Spleen (tissue), 7 donors: ENCODE results near the gene MSI2.

Experiments used
- POLR2A ChIP-seq, 3 donors: fragments of 450-650 bp; IDR thresholded peaks; one replicate each; pipeline ENCODE4 v1.5.1; 2017; ENCODE audit warnings: antibody characterized with exemption in 3 of 3, mild to moderate bottlenecking in 1 of 3
- POLR2AphosphoS5 ChIP-seq, 3 donors: sonication (generic); formaldehyde crosslinking; IDR thresholded peaks; one replicate each; pipeline ENCODE4 v1.5.1; 2017; ENCODE audit warnings: antibody characterized with exemption in 3 of 3
- TF ChIP-seq, protein P1 (sequence below), 11 experiments: fragments of 200-600 bp in 7 of 11; fragments of 450-650 bp in 4 of 11; sonication (generic) in 4 of 11; IDR thresholded peaks in 8 of 11; conservative IDR thresholded peaks in 3 of 11; 1 replicate in 7 of 11; 2 replicates in 4 of 11; pipeline versions ENCODE4 v1.4.0 to v1.8.0; 2016 to 2021; ENCODE audit warnings: antibody characterized with exemption in 11 of 11, inconsistent platforms in 4 of 11, mild to moderate bottlenecking in 1 of 11
- donor health status: DM: no; HTN: no; CAD: no; lungs with moderate emphysema.
- donor health status: DM: no; HTN: no; CAD: no.
- donor health status: DM: no; HTN: no; CAD: no.

DNA sequence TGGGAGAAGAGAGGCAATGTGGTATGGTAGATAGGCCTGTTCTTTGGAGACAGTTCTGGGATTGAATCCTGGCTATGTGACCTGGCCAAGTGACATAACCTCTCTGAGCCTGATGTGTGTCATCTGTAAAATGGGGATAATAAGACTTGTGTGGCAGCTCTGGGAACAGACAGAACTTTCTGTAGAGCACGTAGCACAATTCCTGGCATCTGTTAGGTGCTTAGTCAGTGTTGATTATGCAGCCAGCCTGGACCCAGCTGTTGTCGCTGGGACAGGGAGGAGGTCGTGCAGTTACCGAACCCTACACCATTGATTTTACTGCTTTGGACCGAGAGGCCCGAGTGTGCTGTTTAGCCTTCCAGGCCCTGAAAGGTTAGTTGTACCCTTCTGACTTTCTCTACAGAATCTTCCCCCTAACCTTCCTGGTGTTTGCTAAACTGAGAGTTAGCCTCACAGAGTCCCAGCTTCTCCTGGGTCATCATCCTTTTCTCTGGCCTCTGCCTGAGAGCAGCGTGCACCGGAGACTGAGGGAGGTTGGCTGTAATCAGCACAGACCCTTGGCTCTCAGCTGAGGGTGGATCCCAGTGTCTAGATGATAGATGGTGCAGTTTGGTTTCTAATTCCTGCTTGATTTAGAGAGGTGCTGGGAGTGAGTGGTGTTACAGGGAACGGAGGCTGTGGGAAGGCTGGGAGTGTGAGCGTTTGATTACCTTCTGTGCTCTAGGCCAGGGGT lies 31.9 kb downstream of the MSI2 start:
- TF ChIP-seq, protein P1, sequence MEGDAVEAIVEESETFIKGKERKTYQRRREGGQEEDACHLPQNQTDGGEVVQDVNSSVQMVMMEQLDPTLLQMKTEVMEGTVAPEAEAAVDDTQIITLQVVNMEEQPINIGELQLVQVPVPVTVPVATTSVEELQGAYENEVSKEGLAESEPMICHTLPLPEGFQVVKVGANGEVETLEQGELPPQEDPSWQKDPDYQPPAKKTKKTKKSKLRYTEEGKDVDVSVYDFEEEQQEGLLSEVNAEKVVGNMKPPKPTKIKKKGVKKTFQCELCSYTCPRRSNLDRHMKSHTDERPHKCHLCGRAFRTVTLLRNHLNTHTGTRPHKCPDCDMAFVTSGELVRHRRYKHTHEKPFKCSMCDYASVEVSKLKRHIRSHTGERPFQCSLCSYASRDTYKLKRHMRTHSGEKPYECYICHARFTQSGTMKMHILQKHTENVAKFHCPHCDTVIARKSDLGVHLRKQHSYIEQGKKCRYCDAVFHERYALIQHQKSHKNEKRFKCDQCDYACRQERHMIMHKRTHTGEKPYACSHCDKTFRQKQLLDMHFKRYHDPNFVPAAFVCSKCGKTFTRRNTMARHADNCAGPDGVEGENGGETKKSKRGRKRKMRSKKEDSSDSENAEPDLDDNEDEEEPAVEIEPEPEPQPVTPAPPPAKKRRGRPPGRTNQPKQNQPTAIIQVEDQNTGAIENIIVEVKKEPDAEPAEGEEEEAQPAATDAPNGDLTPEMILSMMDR (IDR thresholded peaks at IDR 0.05 in 8 of 11, conservative IDR thresholded peaks at IDR 0.05 in 3 of 11), result no peak
- no peak for TF ChIP-seq POLR2A (IDR thresholded peaks at IDR 0.05)
- no peak for TF ChIP-seq POLR2AphosphoS5 (IDR thresholded peaks at IDR 0.05)
